OCI-M1 (cell line): ENCODE results near the gene TMEM201.
A peak's percentile ranks its signal among the peaks of the same experiment; 100 is the strongest.
"Not testable (repeated sequence)": the region's sequence is repeated elsewhere in the genome, so short reads cannot be mapped to it uniquely, and the experiment has no call there.

ENCODE experiments used
- DNase-seq: peaks from one replicate; lab custom pipeline; 2025; lab: John Stamatoyannopoulos, UW

The TMEM201 gene

DNA sequence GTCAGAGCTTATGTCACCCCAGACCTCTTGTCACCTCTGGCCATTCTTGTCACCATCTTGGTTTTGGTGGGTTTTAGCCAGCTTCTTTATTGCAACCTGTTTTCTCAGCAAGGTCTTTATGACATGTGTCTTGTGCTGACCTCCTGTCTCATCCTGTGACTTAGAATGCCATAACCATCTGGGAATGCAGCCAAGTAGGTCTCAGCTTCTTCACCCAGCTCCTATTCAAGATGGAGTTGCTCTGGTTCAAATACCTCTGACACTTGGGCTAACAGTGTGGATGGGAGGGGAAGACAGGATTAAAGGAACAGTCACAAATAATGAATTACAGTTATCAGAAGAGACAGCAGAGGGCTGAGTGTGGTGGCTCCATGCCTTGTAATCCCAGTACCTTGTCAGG, 32.3 kb downstream of the TMEM201 start:
- no peak for DNase-seq

DNA sequence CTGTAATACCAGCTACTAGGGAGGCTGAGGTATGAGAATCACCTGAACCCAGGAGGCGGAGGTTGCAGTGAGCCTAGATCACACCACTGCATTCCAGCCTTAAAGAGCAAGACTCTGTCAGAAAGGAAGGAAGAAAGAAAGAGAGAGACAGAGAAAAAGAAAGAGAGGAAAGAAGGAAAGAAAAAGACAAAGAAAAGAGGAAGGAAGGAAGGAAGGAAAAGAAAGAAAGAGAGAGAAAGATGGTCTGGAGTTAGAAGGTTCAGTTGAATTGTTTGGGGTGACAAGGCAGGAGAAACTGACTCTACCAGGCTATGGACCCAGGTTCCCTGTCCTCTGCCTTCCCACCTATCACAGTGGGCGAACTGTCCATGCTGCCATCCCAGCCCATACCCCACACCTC, 35.4 kb downstream of the TMEM201 start:
- DNase-seq = no peak

DNA sequence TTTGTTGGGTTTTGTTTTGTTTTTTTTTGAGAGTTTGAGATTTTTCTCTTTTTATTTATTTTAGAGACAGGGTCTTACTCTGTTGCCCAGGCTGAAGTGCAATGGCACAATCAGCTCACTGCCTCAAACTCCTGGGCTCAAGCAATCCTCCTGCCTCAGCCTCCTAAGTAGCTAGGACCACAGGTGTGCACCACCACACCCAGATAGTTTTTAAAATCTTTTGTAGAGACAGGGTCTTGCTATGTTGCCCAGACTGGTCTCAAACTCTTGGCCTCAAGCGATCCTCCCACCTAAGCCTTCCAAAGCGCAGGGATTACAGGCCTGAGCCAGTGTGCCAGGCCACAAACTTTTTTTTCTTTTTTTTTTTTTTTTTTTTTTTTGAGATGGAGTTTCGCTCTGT, 36.3 kb downstream of the TMEM201 start:
- not testable (repeated sequence) for DNase-seq

DNA sequence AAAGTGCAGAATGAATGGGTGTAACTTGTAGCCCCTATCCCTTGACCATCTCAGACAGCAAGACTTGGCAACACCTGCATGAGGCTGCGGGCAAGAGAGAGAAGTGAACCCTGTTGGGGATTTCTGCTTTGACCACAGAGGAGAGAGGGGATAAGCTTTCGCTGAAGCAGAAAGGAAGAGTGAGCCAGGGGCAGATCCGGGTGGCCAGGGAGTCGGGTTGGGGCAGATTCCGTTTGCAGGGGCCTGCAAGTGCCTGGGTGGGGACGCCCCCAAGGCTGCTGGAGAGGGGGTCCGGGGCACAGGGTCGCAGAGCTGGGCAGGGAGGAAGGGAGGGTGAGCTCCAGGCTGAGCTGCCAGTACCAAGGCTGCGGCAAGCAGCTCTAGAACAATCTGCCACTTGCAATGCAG, 37.5 kb downstream of the TMEM201 start:
- no peak for DNase-seq

DNA sequence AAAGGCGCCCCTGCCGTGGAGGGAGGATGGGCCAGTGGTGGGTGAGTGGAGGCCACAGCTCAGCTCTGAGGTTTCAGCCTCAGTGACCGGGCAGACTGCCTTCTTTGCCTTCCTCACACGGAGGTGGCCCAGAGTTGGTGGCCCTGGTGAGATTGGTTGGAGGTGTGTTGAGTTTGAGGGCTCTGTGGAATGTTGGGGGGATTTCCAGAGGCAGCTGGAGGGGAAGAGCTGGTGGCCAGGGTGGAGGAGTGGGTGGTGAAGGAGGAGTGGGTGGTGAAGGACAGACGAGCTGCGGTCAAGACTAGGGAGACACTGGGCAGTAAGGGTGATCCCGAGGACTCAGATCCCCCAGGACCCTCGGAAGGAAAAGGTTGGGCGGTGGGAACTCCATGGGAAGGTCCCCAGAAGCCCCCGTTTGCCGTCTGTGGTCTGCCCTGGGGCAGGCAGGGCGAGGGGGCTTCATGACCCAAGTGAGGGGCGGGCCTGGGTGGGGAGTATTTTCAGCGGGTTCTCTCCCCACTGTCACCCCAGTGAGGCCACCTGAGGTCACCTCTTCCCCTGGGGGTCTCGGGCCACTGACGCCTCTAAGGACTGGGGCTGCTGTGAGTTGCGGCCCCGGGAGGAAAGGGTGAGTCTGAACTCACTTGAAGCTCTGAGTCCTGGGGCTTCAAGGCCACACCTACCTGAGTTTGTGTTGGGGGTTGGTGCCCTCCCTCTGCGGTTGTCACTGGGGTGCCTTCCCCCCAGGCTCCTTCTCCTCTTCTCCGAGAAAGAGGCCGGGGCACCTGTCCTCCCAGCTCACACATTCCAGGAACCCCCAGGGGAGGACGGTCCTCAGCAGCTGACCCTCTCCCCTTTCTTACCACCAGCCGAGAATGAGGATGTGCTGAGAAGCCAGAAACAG, 40.1 kb downstream of the TMEM201 start:
- no peak for DNase-seq

DNA sequence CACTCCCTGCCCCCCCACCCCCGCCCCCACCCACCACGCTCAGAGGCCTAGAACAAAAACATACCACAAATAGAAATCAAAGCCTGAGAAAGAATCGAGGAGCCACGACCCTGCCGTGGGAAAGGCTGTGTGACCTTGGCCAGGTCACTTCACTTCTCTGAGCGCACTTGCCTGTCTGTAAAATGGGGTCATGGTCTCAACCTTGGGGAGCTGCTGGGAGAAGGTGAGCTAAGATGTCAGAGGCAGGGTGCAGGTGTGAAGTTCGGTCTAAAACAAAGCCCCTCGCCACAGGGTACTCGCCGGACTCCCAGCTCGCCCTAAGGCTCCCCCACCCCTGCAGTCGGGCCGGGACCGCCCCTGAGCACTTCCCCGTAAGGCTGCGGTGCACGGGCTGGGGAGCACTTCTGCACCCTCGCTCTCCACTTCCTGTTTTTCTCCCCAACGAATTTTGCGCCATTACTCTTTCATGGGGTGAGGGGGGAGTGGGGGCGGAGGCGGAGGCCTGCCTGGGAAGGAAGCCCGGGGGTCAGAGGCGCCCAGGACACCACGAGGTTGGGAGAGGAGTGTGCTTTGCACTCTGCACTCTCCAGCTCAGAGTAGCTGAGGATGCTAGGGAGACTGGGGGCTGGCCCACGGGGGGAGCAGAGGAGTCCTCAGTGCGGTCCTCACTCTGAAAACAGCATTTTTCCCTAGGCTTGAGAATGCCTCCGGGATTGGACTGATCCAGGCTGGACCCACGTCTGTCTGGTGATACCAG, 40.9 kb downstream of the TMEM201 start:
- peak; percentile 63 for DNase-seq

DNA sequence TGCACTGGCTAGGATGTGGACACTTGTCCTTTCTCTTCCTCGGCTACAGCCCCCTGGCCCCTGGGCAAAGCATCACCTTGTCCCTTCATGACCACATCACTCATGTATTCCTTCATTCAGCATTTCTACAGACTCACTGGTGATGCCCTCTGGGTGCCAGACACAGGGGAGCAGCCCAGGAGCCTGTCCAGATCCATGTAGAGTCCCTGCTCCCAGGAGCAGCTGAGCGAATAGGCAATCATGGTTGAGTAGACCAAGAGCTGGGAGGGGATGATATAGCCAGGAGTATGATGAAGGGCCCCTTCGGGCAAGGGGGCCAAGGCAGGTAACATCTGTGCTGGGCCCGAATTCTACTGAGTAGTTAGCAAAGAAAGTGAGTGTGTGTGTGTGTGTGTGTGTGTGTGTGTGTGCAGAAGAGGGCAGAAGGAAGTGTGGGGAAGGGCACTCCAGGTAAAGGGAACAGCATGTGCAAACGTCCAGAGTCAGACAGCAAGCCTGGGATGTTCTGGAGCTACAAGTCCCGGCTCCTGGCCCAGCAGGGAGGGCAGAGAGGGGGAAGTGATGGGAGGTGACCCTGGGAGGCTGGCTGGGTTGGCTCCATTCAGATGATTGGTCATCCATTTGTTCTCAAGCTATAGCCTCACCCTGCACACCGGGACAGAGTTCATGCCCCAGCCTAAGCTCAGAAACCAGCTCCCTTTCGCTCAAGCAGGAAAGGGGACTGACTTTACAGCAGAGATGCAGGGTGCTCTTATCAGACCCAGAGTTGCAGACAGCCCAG, 41.8 kb downstream of the TMEM201 start:
- DNase-seq = no peak

DNA sequence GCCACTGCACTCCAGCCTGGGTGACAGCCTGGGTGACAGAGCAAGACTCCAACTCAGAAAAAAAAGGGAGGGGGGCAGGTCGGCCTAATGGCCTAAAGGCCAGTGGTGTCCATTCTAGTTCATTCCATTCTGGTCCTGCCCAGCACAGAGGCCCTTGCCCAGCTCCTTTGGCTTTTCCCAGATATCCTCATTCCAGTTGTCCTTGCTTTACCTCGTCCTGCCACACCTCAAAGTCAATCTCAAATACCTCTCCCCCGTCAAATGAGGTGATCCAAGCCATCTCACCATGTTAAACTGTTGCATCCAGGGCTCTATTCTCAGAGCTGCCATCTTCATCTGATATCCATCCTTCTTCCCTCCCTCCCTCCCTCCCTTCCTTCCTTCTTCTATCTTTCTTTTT, 42.9 kb downstream of the TMEM201 start:
- DNase-seq = no peak

DNA sequence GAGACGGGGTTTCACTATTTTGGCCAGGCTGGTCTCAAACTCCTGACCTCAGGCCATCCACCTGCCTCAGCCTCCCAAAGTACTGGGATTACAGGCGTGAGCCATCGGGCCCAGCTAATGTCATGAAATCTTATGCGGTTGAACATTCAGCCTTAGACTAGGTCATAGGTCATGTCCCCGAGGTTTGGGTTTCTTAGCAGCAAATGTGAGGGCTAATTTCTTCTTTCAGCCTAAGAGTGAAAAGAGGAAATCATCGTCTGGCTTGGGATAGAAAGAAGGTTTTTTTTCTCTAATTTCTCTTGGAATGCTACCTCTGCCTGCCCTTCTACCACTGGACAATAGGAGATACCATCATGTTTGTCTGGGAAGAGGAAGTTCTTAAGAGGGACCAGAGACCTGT, 44.8 kb downstream of the TMEM201 start:
- DNase-seq = no peak

DNA sequence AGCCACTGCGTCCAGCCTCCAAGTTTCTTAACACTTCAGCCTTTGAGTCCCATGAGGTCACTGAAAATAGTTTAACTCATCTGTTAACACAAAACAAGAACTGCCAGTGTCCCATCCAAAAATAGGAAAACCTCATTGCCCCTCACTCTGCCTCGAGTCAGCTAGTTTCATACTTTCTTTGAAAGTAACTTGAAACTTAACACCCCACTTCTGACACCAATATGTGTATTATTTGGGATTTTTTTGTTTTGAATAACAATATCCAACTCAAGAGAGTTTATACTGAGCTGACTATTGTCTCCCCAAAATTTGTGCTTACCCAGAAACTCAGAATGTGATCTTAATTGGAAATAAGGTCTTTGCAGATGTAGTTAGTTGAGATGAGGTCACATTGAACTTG, 45.9 kb downstream of the TMEM201 start:
- no peak for DNase-seq

DNA sequence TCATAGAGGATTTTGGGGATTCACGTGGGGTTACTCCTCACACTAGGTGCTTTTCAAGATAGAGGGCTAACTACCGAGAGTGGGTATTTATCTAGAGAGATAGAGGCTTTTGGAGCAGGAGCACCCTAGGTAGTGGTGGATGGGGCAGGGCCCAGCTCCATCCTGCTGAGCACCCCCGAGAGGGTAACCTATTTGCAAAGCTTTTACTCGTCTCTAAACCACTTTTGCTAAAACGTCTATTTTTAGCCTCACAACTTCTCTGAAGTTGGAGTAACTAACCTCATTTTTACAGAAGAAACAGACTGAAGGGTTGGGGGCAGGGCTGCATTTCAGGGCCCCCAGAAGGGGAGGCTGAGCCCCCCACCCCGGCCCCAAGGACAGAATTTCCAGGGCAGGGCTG, 50.5 kb downstream of the TMEM201 start:
- DNase-seq = no peak

DNA sequence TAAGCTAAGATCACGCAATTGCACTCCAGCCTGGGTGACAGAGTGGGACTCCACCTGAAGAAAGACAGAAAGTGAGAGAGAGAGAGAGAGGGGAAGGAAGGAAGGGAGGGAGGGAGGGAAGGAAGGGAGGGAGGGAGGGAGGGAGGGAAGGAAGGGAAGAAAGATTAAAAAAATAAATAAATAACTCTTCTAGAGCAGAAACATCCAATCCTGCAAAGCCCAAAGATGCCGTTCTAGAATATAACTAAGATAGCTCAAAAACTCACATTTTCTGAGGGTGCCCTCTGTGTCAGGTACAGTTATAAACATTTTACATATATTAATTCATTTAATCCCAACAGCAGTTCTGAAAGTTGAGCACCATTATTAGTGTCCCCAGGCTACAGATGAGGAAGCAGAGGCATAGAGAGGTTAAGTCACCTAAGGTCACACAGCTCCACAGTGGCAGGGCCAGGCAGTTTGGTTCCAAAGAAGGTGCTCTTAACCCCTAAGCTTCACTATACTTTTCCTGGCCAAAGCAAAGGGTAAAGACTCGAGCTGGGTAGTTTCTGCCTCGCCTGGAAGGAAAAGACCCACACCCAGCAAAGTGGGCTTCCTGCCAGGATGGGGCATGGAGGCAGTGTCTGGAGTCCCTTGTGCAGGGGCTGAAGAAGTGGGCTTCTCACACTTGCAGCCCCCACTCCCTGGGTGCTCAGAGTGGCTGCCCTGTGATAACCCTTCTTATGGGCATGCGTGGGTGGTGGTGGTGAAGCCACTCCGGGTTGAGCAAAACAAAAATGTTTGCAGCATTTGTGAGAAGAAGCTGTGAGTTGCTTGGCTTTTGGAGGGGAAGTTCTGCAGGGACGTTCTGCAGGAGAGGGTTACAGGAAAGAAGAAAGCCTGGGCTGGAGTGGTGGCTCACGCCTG, 54.9 kb downstream of the TMEM201 start:
- no peak for DNase-seq

DNA sequence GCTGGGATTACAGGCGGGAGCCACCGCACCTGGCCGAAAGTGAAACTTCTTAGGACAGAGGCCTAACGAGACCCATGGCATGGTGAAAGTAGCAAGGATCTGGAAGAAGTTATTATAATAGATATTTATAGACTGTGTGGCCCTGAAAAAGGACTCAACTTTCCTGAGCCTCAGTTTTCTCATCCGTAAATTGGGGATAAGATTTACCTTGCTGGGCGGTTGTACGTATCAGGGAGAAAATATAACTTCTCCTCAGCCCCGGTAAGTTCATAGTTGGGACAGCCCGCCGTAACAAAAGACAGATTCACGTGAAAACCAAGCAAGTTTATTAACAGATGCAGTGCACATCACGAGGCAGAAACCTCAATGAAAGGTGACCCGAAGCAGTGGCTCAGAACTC, 57.3 kb downstream of the TMEM201 start:
- no peak for DNase-seq

DNA sequence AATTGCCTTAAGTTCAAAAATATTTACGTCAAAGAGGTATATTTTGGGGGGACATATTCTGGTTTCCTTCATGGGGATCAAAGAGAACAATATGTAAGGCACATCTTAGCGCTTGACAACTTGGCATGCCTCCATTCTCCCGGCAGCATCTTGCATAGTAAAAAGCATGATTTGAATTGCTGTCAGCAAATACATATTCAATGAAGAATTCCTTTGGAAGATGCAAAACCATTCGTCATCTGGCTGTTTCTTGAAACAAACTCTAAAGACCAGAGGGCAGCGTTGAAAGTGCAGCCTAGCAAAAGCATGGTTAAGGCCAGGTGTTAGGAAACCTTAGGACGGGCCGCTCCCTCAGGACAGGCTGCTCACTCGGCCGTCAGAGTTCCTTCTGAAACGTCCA, 59.5 kb downstream of the TMEM201 start:
- no peak for DNase-seq

DNA sequence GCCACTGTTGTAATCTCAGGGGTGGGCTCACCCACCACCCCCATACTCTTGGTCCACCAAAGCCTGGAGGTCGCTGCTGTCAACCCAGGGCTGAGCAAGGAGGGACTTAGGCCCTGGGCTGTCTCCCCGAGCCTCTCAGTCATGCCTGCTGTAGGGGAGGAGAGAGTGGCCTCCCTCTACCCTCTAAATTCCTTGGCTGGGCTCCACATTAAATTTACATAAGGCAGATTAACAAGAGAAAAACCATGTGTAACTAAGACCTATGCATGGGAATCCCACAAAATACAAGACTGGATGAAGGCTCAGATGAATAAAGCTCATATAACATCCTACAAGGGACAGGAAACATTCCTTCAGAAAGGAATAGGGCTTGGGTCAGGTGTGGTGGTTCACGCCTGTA, 61.1 kb downstream of the TMEM201 start:
- no peak for DNase-seq

DNA sequence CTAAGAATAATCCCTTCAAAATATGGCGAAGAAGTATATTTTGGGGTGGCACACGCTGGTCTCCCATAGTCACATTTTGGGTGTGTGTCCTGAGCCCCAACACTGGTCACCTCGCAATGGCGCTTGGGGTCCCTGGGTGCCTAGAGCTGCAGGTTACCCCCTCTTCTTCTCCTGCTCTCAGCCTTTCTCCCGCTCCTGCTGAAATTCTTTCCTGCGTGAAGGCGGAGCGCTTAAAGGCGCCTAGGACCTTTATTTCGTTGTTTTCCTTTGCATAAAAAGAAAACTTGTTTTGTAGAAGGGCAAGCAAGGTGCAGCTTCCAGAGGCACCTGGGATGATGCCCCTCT, 62.5 kb downstream of the TMEM201 start:
- DNase-seq = no peak

DNA sequence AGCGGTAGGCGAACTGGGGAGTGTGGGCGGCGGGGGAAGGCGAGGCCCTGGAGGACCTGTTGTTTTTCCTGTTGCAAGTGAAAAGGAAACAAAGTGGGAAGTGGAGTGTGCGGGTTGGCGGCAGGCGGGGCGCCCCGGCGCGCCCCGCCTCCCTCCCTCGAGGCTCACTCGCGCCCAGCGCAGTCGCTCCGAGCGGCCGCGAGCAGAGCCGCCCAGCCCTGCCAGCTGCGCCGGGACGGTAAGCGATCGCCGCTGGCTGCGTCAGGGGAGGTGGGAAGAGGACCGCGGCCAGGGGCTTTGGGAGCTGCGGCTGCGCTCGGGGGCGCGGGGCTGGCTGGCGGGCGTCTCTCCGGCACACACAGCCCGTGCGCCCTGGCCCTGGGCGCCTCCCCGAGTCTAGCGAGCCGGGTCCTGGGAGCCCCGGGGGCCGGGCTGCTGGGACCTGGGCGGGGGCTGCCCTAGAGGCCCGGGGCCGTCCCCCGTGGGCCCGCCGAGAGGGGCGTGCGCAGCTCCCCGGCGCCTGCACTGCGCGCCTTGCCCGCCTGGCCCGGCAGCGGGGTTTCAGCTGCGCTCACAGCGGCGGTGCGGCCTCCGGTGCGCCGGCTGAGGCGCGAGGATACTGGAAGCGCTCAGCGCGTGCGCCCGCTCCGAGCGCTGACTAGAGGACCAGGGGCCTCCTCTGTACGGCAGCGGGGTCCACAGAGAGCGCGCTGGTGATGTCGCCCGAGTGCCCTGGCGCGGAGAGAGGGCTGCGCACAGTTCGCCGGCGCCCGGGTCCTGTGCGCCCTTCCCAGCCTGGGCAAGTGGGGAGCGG, 63.1 kb downstream of the TMEM201 start, which contains the start of gene PIK3CD:
Gene PIK3CD (plus strand): TSS at position 167 of the 814 bp plus-strand sequence. CDS start 58,725 bp downstream, outside the sequence.
- peak; percentile 26 for DNase-seq

DNA sequence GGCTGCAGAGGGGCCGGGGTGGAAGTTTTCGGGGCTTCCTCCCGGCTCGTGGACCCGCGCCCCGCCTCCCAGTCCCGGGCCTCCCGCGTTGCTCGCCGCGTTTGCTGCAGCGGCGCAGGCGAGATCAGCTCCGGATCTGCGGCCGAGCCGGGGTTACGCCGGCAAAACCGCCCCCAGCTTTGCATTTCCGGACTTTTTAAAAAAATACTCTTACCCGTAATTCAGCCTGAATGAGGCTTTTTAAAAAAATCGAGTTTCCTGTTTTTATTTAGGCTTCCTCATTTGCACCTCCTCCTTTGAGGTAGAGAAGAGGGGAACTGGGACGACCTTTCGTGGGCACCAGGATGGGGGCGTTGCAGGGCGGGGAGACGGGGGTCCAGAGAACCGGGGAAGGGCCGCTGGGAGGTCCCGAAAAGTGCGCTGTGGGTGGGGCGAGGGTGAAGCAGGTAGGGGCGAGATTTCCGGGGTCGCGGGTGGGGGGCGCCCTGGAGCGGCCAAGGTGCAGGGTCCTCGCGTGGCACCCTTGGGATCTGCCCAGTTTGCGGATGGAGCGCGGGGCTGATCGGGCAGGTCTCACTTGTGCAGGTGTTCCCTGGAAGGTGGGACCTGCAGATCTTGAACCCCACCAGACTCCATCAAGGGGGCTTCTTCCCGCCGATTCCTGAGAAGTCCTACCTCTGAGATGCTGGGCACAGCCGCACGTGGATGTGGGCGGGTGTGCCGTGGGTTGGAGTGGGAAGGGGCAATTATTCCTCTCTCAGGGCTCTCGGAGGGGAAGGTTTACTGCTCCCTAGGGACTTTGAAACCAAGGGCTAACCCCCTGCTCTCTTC, 63.9 kb downstream of the TMEM201 start:
- peak; percentile 36 for DNase-seq

DNA sequence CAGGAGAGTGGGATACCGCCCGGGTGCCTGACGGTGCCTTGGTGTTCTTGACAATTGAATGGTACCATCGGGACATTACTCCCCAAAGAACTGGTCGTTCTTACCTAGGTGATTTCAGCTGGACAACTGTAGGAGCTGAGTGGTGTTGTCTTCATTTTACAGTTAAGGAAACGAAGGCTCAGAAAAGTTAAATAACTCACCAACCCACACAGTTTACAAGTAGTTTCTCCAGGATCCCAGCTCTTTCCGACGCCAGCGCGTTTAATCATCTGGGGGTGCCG, 64.4 kb downstream of the TMEM201 start:
- no peak for DNase-seq

DNA sequence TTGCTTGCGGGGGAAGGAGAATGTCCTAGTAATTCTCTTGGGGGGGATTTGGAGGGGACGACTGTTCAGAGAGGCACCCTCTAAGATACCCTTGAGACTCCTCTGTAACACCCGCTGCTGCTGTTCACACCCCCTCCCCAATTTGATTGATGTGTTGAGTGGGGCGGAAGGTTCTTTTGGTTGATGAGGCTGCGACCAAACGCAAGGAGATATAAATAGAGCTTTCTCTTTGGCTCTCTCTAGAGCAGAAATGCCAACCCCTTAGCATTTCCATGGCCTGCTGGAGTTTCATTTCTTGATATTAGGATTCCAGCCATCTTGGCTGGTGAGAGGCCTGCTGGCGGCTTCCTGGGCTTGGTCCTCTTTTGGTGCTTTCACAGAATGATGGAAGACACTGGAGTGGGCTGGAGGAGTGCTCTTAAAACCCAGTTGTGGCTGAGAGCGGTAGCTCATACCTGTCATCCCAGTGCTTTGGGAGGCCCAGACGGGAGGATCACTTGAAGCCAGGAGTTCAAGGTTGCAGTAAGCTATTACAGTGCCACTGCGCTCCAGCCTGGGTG, 64.9 kb downstream of the TMEM201 start:
- no peak for DNase-seq
